RPMI7951 (cell line): ENCODE measurements around the gene ERC1. TPM values are rescaled to one million over a fixed set of nuclear protein-coding genes. Genes with fewer than 3 reads are reported as not detected.
A peak's percentile ranks its signal among the peaks of the same experiment; 100 is the strongest.
"Not testable (repeated sequence)": the region's sequence is repeated elsewhere in the genome, so short reads cannot be mapped to it uniquely, and the experiment has no call there.

Source experiments
- DNase-seq: peaks from one replicate; pipeline ENCODE4 v3.0.0-alpha.2; 2012; ENCODE audit warnings: low read depth
- total RNA-seq: library from RNA; depleted of rRNA; stranded (reverse); fragments of >200 nt; shearing (Covaris generic); gene quantifications from 2 replicates; pipeline ENCODE4 v1.2.3, GENCODE V29; 2014

ERC1 gene
- total RNA-seq, 1 experiment from 2014 or later: 11.7 TPM

DNA sequence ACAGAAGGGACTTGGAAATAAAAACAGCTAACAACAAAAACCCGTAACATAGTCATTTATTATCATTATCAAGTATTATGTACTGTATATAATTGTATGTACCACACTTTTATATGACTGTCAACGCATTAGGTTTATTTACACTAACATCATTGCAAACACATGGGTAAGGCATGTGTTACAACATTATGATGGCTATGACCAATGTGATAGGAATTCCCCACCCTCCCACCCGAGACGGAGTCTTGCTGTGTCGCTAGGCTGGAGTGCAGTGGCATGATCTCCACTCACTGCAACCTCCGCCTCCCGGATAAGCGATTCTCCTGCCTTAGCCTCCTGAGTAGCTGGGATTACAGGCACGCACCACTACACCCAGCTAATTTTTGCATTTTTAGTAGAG lies 82.6 kb downstream of the ERC1 start:
- no peak for DNase-seq

DNA sequence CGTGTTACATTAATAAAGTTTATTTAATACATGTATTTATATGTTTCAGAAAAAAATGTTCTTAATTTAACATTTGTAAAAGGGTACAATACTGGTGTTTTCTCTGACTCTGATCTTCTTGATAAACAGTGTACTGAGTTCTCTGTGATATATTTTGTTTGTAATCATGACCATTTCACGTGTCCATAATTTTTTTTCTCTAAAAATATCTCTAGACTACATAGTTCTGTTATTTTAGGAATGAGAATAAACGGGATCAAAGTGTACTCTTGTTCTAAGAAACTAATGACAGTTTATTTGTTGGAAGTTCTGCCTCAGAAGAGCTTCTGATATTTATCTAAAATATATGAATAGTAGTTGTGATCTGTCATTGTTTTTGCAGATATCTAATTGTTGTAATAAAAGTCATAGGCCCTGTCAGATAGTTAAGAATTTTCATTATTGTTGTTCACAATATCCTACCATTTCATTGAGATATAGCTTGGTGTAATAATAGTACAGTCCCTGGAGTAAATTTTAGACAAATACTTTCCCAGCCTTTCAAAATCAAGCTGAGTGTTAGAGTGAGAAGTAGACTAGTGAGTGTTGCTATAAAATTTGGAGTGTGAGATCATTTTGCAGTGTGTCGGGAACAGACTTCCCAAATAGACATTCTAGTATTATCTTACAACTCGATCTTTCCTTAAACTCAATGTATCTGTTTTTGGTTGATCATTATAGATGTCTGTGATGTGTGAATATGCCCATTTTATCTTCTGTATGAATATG lies 86.2 kb downstream of the ERC1 start:
- DNase-seq: no peak

DNA sequence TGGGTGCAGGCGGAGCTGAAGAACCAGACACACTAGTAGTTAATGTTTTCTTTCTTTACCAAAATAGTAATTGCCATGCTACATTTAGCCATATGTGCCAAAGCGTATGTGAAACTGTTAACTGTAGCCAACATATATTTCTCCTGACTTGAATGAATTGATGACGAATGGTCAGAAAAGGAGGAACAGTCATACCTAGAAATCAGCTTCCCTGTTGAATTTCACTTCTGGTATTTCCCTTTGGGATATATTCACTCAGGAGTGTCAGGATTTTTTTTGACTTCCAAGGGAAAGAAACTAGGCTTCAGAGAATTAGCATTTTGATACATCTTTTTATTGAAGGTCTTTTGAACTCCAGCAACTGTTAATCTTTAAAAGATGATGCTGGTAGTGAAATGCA lies 87.0 kb downstream of the ERC1 start:
- DNase-seq: no peak

DNA sequence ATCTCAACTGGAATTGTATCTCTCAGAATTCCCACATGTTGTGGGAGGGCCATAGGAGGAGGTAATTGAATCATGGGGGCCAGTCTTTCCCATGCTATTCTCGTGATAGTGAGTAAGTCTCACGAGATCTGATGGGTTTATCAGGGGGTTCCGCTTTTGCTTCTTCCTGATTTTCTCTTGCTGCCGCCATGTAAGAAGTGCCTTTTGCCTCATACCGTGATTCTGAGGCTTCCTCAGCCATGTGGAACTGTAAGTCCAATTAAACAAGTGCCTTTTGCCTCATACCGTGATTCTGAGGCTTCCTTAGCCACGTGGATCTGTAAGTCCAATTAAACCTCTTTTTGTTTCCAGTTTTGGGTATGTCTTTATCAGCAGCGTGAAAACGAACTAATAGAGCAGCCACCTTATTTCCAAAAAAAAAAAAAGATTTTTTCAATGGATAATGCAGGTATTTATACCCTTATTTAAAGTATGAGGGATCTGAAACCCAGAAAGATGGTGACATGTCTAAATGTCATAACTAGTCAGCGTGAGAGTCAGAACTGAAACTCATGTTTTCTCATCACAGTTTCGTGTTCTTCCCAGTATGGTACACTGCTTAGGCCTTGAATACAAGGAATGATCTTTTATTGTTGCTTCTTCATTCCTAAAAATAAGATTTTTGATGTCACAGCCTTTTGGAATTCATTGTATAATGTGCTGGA lies 89.6 kb downstream of the ERC1 start:
- no peak for DNase-seq

- no peak for DNase-seq
Observed at GRCh38 chr12:1083151-1083888, 92.3 kb downstream of the ERC1 start.

- DNase-seq: peak; percentile 53
Observed at GRCh38 chr12:1083889-1084262, 92.9 kb downstream of the ERC1 start.

DNA sequence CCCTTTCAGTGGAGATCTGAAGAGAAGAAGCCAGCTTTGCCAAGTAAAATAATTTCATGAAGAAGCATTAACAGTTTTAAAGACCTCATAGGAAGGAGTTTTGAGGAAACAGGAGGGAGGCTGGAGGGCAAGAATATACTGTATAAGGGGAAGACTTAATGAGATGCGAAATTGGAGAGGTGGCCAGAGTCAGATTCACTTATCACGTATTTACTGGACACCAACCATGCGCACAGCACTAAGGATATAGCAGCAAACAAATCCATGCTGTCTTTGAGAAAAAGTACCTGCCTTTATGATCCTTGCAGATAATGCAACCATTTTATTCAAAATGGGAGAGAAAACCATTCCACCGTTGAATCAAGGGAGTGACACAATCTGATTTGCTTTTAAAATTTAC lies 100.3 kb downstream of the ERC1 start:
- no peak for DNase-seq

DNA sequence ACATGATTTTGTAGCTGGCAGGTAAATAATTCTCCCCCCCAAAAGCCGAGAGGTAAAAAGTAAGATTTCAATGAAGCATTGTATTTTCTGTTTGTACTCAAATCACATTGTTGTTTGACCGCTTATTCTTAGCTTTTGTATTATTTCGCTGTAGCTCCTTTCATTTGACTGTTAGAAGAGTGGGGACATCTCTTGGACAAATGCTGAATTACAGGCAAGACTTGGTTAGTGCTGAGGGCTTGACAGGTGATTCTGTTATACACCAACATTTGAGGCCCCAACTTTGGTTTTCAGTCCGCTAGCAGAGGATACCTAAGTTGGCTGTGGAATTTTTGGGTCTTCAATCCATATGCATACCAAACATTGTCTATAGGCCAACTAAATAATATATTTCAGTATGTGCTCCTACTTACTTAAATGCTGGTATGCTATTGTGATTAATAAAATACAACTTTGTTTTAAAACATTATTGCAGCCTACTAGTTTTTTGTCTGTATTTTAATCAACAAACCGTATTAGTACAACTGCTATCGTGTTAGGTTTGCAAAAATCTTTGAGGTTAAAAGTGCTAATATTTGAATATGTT lies 102.2 kb downstream of the ERC1 start:
- peak; percentile 50 for DNase-seq

- no peak for DNase-seq
Observed at GRCh38 chr12:1094714-1095113, 103.7 kb downstream of the ERC1 start.

GRCh38 chr12:1099158-1099557 lies 108.1 kb downstream of the ERC1 start:
- DNase-seq: no peak

GRCh38 chr12:1099618-1100017 lies 108.6 kb downstream of the ERC1 start:
- DNase-seq: not testable (repeated sequence)

DNA sequence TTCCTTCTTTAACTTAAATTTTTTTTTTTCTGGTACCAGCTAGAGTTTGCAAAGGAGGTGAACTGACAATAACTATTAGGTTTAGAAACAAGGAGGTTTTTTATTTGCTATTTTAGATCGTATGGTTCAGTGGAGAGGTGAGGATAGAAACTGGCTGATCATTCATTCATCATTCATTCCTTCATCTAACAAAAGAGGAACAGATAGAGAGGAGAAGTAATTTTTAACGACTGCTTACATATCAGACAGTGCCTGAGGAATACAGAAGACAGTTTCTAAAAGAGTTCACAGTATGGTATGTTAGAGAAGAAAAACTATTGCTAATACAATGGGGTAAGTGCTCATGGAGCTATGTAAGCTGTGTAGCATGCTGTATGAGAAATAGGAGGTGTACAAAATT lies 111.1 kb downstream of the ERC1 start:
- DNase-seq: no peak

DNA sequence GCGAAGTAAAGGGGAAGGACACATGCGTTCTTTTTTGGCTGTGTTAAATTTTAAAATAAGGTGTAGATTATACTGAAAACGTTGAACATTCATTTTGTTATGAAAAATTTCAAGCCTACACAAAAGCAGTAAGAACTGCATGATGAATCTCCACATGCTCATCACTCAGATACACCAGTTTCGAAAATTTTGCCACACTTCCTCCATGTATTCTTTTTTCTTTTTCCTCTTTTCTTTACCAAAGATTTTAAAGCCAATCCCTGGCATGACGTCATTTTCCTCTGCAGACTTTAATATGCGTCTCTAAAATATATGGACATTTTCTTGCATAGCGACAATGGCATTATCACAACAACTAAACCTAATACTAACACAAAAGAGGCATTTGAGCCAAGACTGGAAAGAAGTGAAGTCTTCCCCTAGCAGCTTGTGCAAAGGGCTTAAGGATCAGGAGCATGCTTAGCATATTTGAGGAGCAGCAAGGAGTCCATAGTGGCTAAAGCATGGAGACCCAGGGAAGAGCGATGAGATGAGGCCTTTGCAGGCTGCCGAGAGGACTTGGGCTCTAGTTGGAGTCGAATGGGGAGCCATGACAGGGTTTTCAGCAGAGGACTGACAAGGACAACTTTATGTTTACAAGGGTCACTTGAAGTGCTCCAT lies 111.9 kb downstream of the ERC1 start:
- no peak for DNase-seq

GRCh38 chr12:1103632-1104031 lies 112.6 kb downstream of the ERC1 start:
- DNase-seq: no peak

GRCh38 chr12:1104088-1104800 lies 113.2 kb downstream of the ERC1 start:
- DNase-seq: no peak

DNA sequence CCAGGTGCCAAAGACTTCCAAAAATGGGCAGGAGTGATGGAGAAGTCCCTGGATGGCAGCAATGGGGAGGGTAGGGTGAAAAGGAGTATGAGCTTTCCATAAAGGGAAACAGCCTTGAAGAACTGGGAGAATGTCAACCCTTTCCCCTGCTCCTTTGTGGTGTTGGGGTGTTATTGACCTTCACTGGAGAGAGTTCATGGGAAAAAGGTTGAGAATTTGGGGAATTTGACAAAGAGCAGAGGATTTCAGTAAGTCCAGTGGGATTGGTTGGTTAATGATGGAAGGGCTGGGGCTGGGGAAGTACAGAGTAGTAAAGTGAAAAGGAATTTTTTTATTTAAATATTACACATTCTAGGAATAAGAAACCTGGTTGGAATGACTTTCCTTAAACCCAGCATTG lies 116.6 kb downstream of the ERC1 start:
- no peak for DNase-seq

- DNase-seq: no peak
Observed at GRCh38 chr12:1108276-1108675, 117.3 kb downstream of the ERC1 start.

DNA sequence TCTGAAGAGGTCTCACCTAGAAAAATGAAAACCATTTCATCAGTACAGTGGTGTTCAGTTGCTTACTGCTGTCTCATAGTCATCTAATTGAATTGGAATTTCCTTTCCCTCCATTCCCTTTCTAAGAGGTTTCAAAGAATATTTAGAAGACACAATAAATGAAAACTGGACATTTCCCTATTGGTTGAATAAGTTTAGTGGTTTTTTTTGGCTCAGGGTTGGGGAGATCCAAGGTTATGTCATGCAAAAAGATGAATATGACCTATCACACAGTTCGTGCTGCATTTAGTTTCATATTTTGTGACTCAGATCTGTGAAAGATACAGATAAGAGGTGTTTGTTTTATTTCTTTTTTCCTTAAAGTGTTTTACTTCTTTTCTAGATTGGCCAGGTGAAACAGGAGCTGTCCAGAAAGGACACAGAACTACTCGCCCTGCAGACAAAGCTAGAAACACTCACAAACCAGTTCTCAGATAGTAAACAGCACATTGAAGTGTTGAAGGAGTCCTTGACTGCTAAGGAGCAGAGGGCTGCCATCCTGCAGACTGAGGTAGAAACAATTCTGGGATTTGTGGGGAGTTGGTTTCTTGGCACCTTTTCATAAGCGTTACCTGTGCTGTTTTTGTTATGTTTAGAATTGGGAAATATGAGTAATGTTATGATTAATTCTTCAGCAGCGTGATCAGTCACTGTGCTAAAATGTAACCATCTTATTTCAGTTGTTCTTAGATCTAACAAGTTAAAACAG lies 124.6 kb downstream of the ERC1 start:
- DNase-seq: peak; percentile 1

- peak; percentile 1 for DNase-seq
Observed at GRCh38 chr12:1117371-1117770, 126.3 kb downstream of the ERC1 start.

GRCh38 chr12:1117970-1118563 lies 127.0 kb downstream of the ERC1 start:
- peak; percentile 49 for DNase-seq
